HL-60/S4 (cell line): ENCODE data around the gene TMEM63B.
"Not testable (repeated sequence)": the region's sequence is repeated elsewhere in the genome, so short reads cannot be mapped to it uniquely, and the experiment has no call there.

ENCODE experiments used
- in situ Hi-C: fragments of 300-500 bp; cut with MboI; formaldehyde crosslinking; loops from 2 replicates; pipeline ENCODE4 v1.14.3; 2022; ENCODE audit warnings: low sequenced_read_pairs

The TMEM63B gene

DNA sequence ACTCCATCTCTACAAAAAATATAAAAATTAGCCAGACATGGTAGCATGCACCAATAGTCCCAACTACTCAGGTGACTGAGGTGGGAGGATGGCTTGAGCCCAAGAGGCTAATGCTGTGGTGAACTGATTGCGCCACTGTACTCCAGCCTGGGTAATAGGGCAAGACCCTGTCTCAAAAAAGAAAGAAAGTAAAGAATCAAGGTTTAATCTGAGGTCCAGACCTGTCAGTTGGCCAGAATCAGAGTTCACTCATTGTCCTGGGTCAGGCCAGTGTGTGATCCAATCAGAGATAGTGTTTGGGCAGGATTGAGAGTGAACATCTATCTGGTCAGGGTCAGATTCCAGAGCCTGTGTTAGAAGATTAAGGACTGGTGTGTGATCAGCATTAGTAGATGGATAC is 15.5 kb downstream of the TMEM63B start:
- in situ Hi-C loops, result no loop called here

DNA sequence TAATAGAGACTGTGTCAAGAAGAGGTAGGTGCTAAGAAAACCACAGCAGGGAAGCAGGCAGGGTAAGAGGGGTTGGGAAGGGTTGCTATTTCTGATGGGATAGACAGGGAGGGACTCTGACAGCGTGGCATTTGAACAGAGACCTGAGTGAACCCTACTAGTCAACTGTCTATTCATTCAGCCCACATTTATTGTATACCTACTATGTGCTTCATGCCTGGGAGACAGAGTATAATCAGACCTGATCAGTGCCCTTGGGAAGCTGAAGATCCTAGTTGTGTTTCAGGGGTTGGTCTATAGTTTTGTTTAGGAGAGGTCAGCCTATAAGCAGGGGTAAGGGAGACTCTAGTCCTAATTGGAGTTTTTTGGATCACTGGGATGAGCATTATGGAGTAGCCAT is 16.4 kb downstream of the TMEM63B start:
- in situ Hi-C loops, result no loop called here

DNA sequence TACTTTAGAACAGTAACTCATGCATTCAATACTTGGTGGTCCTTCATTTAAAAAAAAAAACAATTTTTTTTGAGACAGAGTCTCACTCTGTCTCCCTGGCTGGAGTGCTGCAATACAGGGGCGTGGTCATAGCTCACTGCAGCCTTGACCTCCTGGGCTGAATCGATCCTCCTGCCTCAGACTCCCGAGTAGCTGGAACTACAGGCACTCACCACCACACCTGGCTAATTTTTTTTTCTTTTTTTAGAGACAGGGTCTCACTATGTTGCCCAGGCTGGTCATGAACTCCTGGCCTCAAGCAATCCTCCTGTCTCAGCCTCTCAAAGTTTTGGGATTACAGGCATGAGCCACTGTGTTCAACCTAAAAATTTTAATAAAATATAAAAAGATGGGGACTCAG is 17.2 kb downstream of the TMEM63B start:
- in situ Hi-C loops, result not testable (repeated sequence)

DNA sequence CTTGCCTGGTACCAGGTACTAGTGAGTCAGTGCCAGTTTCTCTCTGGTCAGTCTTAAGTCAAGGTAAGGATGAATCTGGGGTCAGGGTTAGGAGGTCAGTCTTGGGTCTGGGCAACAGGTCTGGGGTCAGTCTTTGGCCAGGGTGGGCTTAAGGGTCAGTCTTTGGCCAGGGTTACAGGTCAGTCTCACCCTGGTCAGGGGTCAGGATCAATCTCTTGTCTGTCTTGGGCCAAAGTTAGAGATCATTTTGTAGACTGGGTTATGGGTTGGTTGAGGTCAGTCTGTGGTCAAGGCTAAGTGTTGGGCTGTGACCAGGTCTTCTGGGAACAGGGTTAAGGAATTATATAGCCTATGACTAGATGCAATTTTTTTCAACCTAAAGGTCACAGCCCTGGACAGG is 18.5 kb downstream of the TMEM63B start:
- in situ Hi-C loops, result no loop called here

DNA sequence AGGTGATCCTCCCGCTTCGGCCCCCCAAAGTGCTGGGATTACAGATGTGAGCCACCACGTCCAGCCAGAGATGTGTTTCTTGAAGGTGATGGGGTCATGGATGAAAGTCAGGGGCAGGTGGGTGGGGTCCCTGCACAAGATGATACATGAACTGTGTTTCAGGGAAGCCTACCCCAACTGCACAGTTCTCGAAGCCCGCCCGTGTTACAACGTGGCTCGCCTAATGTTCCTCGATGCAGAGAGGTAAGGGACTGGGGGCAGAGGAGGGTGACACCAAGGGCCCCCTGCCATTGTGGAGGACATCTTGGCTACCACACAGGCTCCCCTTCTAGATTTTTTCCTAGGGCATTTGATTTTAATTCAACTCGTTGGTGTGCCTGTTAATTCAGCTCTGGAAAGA is 19.3 kb downstream of the TMEM63B start:
- in situ Hi-C loops, result no loop called here

DNA sequence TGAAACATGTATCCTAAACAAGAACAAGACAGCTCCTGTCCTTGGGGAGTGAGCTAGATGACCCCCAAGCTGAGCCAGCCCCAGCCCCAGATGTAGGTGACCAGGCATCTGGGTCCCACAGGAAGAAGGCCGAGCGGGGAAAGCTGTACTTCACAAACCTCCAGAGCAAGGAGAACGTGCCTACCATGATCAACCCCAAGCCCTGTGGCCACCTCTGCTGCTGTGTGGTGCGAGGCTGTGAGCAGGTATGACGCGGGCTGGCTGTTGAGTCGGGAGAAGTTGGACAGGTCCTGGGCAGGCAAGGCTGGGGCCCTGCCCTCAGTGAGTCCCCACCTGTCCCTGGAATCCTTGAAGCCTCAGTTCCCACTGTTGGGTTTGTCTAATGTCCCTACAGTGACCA is 19.9 kb downstream of the TMEM63B start:
- in situ Hi-C loops, result no loop called here

DNA sequence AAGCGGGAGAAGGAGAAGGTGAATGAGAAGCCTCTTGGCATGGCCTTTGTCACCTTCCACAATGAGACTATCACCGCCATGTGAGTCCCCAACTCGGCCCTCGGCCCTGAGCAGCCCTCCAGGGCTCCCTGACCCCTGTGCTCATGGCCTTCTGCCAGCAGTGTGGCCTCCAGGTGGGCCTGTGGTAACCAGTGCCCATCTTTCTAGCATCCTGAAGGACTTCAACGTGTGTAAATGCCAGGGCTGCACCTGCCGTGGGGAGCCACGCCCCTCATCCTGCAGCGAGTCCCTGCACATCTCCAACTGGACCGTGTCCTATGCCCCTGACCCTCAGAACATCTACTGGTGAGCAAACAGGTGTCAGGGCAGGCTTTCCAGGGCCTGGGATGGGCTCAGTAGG is 21.0 kb downstream of the TMEM63B start:
- in situ Hi-C loops, result no loop called here

GRCh38 chr6:44149369-44150012 is 22.1 kb downstream of the TMEM63B start:
- in situ Hi-C loops, result loop anchor here (25.0 kb wide), 1 partner anchor 188 kb away; the partner anchor contains the start of gene SPATS1

DNA sequence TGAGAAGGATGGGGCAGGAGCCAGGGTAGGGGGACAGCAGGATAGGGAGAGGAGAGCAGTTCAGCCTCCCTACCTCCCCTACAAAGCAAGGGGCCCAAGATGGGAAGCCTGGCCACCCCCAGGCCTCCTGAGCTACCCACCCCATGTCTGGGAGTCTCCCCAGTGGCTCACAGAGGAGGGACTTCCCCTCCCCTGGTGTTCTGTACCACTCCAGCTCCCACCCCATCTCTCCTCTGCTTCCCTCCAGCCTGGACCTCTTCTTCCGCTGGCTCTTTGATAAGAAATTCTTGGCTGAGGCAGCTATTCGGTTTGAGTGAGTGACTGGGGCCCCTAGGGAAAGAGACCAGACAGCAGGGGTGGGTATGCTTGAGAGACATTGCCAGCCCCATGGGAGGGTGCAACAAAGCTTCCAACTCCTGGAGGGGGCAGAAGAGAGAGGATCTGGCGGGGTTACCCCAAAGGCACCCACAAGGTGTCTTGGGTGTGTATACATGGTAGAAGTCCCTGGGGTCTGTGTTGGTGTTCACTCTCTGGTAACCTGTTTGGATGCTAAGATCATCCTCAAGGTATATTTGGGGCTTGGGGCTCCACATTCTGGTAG is 23.1 kb downstream of the TMEM63B start:
- in situ Hi-C loops, result loop anchor here (25.0 kb wide), 1 partner anchor 187 kb away; the partner anchor contains the start of gene SPATS1

DNA sequence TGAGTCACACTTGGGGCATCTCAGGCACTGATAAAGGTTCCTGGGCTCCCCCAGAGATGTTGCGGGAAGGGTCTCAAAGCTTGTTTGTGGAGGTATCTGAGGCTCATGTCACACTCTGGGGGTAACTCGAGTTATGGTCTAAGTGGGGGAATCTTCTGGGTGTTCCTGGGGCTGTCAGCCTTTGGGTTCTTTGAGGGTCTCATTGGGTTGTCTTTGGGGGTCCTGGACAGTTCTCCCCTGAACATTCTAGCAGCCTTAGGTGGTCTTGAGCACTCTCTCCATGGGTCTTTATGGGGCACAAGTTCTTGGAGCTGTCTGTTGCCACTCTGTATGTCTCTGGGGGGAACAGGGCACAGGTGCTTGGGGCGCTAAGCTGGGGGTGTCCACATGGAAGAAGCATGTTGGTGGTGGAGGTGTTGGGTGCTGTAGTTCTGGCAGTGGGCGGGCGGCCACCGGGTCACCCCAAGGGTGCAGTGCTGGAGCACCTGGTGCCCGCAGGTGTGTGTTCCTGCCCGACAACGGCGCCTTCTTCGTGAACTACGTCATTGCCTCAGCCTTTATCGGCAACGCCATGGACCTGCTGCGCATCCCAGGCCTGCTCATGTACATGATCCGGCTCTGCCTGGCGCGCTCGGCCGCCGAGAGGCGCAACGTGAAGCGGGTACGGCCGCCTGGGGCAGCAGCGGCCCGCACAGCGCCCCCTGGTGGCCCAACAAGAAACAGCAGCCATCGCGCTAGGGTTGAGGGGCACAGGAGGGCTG is 24.2 kb downstream of the TMEM63B start:
- in situ Hi-C loops, result loop anchor here (25.0 kb wide), 1 partner anchor 186 kb away; the partner anchor contains the start of gene SPATS1

GRCh38 chr6:44152109-44152461 is 24.7 kb downstream of the TMEM63B start:
- in situ Hi-C loops, result loop anchor here (25.0 kb wide), 1 partner anchor 185 kb away; the partner anchor contains the start of gene SPATS1

GRCh38 chr6:44152533-44152932 is 25.2 kb downstream of the TMEM63B start:
- in situ Hi-C loops, result loop anchor here (25.0 kb wide), 1 partner anchor 185 kb away; the partner anchor contains the start of gene SPATS1

DNA sequence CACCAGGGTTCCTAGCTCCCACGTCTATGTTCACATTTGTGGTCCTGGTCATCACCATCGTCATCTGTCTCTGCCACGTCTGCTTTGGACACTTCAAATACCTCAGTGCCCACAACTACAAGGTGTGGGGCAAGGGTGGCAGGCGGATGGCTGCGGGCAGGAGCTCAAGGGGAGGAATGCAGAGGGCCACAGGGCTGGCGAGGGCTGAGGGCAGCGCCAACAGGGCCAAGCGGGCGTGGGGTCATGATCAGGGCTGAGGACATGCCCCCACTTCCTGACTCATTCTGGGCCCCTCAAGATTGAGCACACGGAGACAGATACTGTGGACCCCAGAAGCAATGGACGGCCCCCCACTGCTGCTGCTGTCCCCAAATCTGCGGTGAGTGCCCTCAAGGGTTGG is 26.7 kb downstream of the TMEM63B start:
- in situ Hi-C loops, result loop anchor here (25.0 kb wide), 1 partner anchor 183 kb away; the partner anchor contains the start of gene SPATS1

- in situ Hi-C loops, result loop anchor here (25.0 kb wide), 1 partner anchor 181 kb away; the partner anchor contains the start of gene SPATS1
Observed at GRCh38 chr6:44156494-44157151, 29.3 kb downstream of the TMEM63B start.

GRCh38 chr6:44157152-44157521 is 29.8 kb downstream of the TMEM63B start:
- in situ Hi-C loops, result loop anchor here (25.0 kb wide), 1 partner anchor 180 kb away; the partner anchor contains the start of gene SPATS1

GRCh38 chr6:44158770-44159228 is 31.4 kb downstream of the TMEM63B start, which contains the start of gene CAPN11:
TSS of gene CAPN11 (plus strand) at chr6:44158820. CDS start at chr6:44158849, 29 bp downstream.
- in situ Hi-C loops, result loop anchor here (25.0 kb wide), 1 partner anchor 179 kb away; the partner anchor contains the start of gene SPATS1

DNA sequence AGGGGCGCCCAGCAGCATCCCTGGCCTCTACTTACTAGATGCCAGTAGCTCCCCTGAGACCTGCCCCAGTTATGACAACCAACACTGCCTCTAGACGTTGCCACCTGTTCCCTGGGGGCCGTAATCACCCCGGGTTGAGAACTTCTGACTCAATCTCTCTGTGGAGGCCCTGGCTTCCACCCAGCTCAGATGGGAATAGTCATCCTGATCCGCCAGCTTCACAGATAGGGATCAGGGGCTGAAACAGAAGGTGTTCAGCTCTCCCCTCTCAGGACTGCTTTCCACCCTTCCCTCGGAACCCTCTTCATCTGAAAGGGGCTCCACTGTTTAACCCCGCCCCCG is 34.6 kb downstream of the TMEM63B start:
- in situ Hi-C loops, result loop anchor here (25.0 kb wide), 1 partner anchor 175 kb away; the partner anchor contains the start of gene SPATS1

DNA sequence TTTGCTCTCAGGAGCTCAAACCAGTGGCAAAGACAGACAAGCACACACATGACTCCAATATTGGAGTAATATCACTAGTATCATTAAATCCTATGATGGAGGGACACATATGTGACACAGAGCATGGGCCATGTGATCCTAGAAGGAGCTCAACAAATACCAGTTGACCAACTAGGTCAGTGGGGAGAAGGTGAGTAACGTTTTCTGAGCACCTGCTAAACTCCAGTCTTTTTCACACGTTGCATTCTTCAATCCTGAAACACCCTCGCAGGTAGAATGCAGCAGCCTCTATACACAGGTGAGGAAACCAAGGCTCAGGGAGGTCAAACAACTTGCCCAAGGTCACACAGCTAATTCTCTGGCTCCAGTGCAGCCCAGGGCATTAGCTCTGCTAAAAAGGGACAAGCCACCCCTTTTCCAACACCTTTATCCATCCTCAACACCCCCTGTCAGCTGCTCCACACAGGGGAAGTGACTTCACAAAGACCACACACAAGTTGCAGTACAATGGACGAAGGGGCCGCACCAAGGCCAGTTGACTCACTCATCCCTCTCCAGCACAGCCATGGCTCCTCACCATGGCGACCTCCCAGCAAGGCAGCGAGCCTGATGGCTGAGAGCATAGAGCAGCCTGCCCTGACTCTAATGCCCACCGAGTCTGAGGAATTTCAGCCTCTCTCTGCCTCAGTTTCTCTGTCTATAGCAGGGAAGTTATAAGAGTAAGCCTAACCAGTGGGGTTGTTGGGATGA is 35.7 kb downstream of the TMEM63B start:
- in situ Hi-C loops, result loop anchor here (25.0 kb wide), 1 partner anchor 174 kb away; the partner anchor contains the start of gene SPATS1

GRCh38 chr6:44166116-44166515 is 38.8 kb downstream of the TMEM63B start:
- in situ Hi-C loops, result loop anchor here (25.0 kb wide), 1 partner anchor 171 kb away; the partner anchor contains the start of gene SPATS1
